Measurements from ENCODE around the gene TBC1D8. TPM values are rescaled to one million over a fixed set of nuclear protein-coding genes. Genes with fewer than 3 reads are reported as not detected.

Gene TBC1D8
- total RNA-seq, 1 donor from 2014 or later: 16.3 TPM

DNA sequence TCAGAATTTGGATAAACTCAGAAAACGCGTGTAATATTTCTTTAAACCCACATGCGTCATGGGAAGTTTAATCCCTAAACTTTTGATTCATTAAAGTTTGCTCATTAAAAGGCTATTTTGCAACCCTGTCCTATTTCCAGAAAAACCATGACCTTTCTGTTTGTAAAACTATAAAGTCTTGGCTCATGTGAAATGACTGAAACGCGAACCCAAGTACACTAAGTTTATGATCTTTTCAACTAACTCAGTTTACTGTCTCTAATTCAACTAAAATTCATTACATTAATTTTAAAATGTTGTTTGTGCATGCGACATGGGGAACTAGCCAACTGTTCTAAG, 153.0 kb downstream of the TBC1D8 start:
- peaks cover 3% of the 10 kb centered on the region for H3K9me3 Mint-ChIP-seq (ENCODE audit: unreplicated experiment)
- TF ChIP-seq, protein P1, sequence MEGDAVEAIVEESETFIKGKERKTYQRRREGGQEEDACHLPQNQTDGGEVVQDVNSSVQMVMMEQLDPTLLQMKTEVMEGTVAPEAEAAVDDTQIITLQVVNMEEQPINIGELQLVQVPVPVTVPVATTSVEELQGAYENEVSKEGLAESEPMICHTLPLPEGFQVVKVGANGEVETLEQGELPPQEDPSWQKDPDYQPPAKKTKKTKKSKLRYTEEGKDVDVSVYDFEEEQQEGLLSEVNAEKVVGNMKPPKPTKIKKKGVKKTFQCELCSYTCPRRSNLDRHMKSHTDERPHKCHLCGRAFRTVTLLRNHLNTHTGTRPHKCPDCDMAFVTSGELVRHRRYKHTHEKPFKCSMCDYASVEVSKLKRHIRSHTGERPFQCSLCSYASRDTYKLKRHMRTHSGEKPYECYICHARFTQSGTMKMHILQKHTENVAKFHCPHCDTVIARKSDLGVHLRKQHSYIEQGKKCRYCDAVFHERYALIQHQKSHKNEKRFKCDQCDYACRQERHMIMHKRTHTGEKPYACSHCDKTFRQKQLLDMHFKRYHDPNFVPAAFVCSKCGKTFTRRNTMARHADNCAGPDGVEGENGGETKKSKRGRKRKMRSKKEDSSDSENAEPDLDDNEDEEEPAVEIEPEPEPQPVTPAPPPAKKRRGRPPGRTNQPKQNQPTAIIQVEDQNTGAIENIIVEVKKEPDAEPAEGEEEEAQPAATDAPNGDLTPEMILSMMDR (IDR thresholded peaks at IDR 0.05): no peak
- H3K4me3 Mint-ChIP-seq (ENCODE audit: unreplicated experiment): no peak overlapping the region
- peaks cover 7% of the 10 kb centered on the region for H3K36me3 Mint-ChIP-seq (ENCODE audit: unreplicated experiment)
- no peak overlapping the region for H3K27ac Mint-ChIP-seq (ENCODE audit: unreplicated experiment)
- no peaks in the 10 kb centered on the region for H3K27me3 Mint-ChIP-seq (ENCODE audit: unreplicated experiment)
- peaks cover 9% of the 10 kb centered on the region for H3K4me1 Mint-ChIP-seq (ENCODE audit: unreplicated experiment)
- no peak for DNase-seq (ENCODE audit: extremely low spot score, unreplicated experiment)

DNA sequence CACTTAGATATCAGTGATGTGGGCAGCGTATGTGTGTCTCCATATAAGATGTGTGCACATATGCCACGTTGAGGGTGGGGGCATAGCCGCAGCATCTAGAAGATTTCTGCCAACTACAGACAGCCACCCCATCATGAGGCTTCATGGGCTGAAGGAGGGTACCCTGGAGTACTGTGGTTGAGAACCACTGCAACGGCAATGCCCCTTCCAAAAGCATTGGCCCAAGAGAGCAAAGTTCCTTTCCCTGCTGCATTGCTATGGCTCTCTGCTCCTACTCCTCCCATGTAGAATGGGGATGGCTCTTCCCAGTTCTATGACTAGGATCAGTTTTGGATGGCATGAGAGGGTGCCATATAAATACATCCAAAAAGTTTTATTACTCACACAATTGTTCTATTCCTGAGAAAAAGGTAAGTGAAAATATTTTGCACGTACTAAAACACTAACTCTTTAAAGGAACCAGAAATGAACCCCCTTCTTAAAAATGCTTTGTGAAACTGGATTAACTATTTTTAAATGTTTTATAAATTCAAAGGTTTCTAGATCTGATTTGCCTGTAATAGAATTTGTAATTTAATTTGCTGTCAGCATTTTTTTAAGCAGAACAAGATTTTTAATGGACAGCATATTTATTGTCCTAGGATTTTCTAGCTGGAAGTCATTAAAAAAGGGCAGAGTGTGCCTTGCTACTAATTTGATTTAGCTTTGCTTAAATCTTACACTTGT, 153.5 kb downstream of the TBC1D8 start:
- no peak overlapping the region for H3K27ac Mint-ChIP-seq (ENCODE audit: unreplicated experiment)
- H3K27me3 Mint-ChIP-seq (ENCODE audit: unreplicated experiment): no peaks in the 10 kb centered on the region
- TF ChIP-seq, protein P1 (IDR thresholded peaks at IDR 0.05): no peak
- H3K4me1 Mint-ChIP-seq (ENCODE audit: unreplicated experiment): peaks cover 6% of the 10 kb centered on the region
- DNase-seq (ENCODE audit: extremely low spot score, unreplicated experiment): peak; percentile 32
- H3K9me3 Mint-ChIP-seq (ENCODE audit: unreplicated experiment): peaks cover 3% of the 10 kb centered on the region
- peaks cover 7% of the 10 kb centered on the region for H3K36me3 Mint-ChIP-seq (ENCODE audit: unreplicated experiment)
- no peak overlapping the region for H3K4me3 Mint-ChIP-seq (ENCODE audit: unreplicated experiment)

DNA sequence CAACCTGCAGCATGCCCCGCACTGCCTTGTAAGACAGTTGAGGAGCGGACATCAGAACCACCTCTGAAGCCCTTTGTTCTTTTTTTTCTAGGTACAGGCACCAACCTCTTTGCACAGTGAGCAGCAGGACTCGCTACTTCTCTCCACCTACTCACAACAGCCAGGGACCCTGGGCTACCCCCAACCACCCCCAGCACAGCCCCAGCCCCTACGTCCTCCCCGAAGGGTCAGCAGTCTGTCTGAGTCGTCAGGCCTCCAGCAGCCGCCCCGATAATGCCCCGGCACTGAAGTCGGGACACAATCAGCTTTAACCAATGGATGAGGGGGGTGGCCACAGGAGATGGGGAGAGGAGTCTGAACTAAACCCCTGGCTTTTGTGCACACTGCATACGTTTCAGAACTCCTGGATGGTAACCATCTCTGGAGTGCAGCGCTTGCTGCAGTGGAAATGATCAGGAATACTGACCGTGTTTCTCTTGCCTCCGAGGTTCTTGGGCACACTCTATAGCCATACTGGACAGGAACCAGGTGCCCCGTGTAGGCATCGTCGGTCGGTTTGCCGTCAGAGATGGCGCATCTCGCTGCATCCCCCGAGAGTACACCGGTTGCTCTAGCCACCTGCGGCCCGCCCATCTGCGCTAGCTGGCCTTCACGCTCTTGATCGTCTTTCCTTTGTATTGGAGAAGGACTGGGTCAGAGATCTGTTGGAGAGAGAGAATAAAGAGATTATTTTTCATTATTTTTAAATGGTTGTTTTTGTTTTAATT, 155.7 kb downstream of the TBC1D8 start:
- H3K27ac Mint-ChIP-seq (ENCODE audit: unreplicated experiment): no peak overlapping the region
- no peaks in the 10 kb centered on the region for H3K9me3 Mint-ChIP-seq (ENCODE audit: unreplicated experiment)
- no peaks in the 10 kb centered on the region for H3K27me3 Mint-ChIP-seq (ENCODE audit: unreplicated experiment)
- H3K36me3 Mint-ChIP-seq (ENCODE audit: unreplicated experiment): peaks cover 11% of the 10 kb centered on the region
- DNase-seq (ENCODE audit: extremely low spot score, unreplicated experiment): peak; percentile 51
- TF ChIP-seq, protein P1 (IDR thresholded peaks at IDR 0.05): no peak
- H3K4me3 Mint-ChIP-seq (ENCODE audit: unreplicated experiment): no peak overlapping the region
- no peaks in the 10 kb centered on the region for H3K4me1 Mint-ChIP-seq (ENCODE audit: unreplicated experiment)

DNA sequence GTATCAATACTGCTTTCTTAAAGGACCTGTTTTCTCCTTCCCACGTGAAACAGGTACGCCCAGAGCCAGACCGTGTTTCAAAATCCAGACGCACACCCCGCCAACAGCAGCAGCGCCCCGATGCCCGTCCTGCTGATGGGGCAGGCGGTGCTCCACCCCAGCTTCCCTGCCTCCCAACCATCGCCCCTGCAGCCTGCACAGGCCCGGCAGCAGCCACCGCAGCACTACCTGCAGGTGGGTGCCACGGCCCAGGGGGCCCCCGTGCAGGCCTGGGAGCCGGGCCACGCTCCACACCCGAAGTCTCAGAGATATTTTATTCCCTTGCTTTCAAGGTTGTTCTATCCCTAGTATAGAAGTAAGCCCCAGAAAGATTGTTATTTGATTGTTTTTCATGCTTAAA, 157.9 kb downstream of the TBC1D8 start:
- DNase-seq (ENCODE audit: extremely low spot score, unreplicated experiment): no peak
- no peaks in the 10 kb centered on the region for H3K4me1 Mint-ChIP-seq (ENCODE audit: unreplicated experiment)
- H3K27ac Mint-ChIP-seq (ENCODE audit: unreplicated experiment): no peak overlapping the region
- H3K27me3 Mint-ChIP-seq (ENCODE audit: unreplicated experiment): no peaks in the 10 kb centered on the region
- H3K36me3 Mint-ChIP-seq (ENCODE audit: unreplicated experiment): peaks cover 16% of the 10 kb centered on the region
- H3K4me3 Mint-ChIP-seq (ENCODE audit: unreplicated experiment): no peak overlapping the region
- TF ChIP-seq, protein P1 (IDR thresholded peaks at IDR 0.05): no peak
- no peaks in the 10 kb centered on the region for H3K9me3 Mint-ChIP-seq (ENCODE audit: unreplicated experiment)

DNA sequence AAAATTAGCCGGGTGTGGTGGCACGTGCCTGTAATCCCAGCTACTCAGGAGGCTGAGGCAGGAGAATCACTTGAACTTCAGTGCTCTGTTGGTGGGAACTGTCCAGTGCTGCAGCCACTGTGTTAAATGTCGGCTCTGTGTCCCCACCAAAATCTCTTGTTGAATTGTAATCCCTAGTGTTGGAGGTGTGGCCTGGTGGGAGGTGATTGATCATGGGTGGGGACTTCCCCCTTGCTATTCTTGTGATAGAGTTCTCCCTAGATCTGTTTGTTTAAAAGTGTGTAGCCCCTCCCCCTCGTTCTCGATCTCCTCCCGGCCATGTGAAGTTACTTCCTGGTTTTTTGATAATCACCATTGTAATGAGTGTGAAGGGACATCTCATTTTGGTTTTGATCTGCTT, 158.9 kb downstream of the TBC1D8 start:
- no peaks in the 10 kb centered on the region for H3K4me1 Mint-ChIP-seq (ENCODE audit: unreplicated experiment)
- H3K27ac Mint-ChIP-seq (ENCODE audit: unreplicated experiment): no peak overlapping the region
- peaks cover 16% of the 10 kb centered on the region for H3K36me3 Mint-ChIP-seq (ENCODE audit: unreplicated experiment)
- no peak overlapping the region for H3K4me3 Mint-ChIP-seq (ENCODE audit: unreplicated experiment)
- H3K27me3 Mint-ChIP-seq (ENCODE audit: unreplicated experiment): no peaks in the 10 kb centered on the region
- TF ChIP-seq, protein P1 (IDR thresholded peaks at IDR 0.05): no peak
- no peak for DNase-seq (ENCODE audit: extremely low spot score, unreplicated experiment)
- no peaks in the 10 kb centered on the region for H3K9me3 Mint-ChIP-seq (ENCODE audit: unreplicated experiment)
